Fibroblast of mammary gland (primary cell): Measurements from ENCODE around the gene C1QTNF12.

Source experiments
- DNase-seq: peaks from one replicate; pipeline ENCODE4 v3.0.0-alpha.2; 2010; ENCODE audit warnings: low read depth
- H3K4me3 ChIP-seq: 2 replicates; pipeline ENCODE4 v1.5.1; 2011; ENCODE audit warnings: low read depth, mild to moderate bottlenecking, low read length, moderate library complexity; ENCODE audit not compliant: control insufficient read depth
- TF ChIP-seq, protein P1 (sequence below): conservative IDR thresholded peaks from 2 replicates; pipeline ENCODE4 v1.5.1; 2011; ENCODE audit warnings: low read depth, low read length, inconsistent platforms; ENCODE audit not compliant: control insufficient read depth, insufficient read depth

C1QTNF12 gene

GRCh38 chr1:1285611-1286311 is 39.2 kb upstream of the C1QTNF12 start:
- no peak for DNase-seq
- no peak overlapping the region for H3K4me3 ChIP-seq
- TF ChIP-seq, protein P1, sequence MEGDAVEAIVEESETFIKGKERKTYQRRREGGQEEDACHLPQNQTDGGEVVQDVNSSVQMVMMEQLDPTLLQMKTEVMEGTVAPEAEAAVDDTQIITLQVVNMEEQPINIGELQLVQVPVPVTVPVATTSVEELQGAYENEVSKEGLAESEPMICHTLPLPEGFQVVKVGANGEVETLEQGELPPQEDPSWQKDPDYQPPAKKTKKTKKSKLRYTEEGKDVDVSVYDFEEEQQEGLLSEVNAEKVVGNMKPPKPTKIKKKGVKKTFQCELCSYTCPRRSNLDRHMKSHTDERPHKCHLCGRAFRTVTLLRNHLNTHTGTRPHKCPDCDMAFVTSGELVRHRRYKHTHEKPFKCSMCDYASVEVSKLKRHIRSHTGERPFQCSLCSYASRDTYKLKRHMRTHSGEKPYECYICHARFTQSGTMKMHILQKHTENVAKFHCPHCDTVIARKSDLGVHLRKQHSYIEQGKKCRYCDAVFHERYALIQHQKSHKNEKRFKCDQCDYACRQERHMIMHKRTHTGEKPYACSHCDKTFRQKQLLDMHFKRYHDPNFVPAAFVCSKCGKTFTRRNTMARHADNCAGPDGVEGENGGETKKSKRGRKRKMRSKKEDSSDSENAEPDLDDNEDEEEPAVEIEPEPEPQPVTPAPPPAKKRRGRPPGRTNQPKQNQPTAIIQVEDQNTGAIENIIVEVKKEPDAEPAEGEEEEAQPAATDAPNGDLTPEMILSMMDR, result no peak

DNA sequence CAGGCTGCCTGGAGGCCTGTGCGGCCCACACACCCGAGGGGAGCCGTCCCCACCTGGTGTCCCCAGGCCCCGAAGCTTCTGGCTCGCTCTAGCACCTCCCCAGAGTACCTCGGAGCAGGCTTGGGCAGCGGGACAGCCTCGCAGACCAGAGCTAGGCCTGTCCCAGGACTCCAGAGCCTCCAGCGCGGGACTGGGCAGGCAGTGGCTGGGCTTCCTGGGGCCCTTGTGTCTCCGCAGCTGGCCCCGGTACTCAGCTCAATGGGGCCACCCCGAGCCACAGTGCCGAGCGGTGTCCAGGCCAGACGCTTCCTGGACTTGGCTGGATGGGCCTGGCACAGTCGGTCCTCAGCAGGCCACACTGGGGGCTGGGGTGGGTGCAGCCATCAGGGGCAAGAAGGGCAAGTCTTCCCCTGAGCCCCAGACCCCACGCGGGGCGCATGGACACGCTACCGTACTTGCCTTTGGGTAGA is 38.6 kb upstream of the C1QTNF12 start:
- no peak for DNase-seq
- TF ChIP-seq, protein P1, result no peak

DNA sequence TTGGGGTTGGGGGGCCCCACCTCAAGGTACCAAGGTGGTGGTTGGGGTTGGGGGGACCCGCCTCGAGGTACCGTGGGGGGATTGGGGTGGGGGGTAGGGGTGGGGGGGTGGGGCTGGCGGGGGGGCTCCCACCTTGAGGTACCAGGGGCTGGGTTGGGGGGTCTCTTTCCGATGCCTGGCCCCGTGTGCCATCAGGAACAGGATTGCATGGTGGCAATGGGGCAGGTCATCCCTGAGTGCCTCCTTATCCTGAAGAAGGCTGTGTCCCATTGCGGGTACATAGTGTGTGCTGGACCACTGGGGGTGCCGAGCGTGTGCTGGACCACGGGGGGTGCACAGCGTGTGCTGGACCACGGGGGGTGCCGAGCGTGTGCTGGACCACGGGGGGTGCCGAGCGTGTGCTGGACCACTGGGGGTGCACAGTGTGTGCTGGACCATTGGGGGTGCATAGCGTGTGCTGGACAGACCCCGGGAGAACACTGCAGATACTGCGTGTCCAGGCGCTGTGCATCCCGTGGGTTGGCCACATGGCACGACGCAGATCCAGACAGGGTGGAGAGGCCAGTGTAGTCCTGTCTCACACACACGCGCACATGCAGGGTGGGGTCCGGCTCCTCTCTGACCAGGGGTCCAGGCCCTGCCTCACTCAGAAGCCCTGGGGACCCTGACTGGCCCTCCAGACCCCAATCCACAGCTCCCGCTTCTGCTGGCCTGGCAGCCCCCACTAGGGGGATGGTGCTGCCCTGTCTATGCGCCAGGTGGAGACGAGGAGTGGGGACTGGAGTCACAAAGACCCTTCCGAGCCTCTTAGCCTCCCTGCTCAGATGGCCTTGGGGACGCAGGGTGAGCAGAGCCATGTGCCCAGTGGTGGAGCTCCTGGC is 37.9 kb upstream of the C1QTNF12 start:
- no peak for DNase-seq
- no peak overlapping the region for H3K4me3 ChIP-seq
- TF ChIP-seq, protein P1, result no peak

More for the DNA sequence above, 38.6 kb upstream of the C1QTNF12 start:
- no peak overlapping the region for H3K4me3 ChIP-seq

- no peak for DNase-seq
- TF ChIP-seq, protein P1, result no peak
Measured at GRCh38 chr1:1283821-1284220, 37.3 kb upstream of the C1QTNF12 start.

GRCh38 chr1:1282998-1283397 is 36.5 kb upstream of the C1QTNF12 start:
- no peak overlapping the region for H3K4me3 ChIP-seq
- DNase-seq, result peak; percentile 80
- TF ChIP-seq, protein P1, result no peak

More at GRCh38 chr1:1283821-1284220, 37.3 kb upstream of the C1QTNF12 start:
- no peak overlapping the region for H3K4me3 ChIP-seq

- TF ChIP-seq, protein P1, result no peak
- DNase-seq, result peak; percentile 76
- no peak overlapping the region for H3K4me3 ChIP-seq
Measured at GRCh38 chr1:1281533-1282321, 35.2 kb upstream of the C1QTNF12 start.
